K562 (cell line): ENCODE results near the gene RAD52. TPM values are rescaled to one million over a fixed set of nuclear protein-coding genes. Genes with fewer than 3 reads are reported as not detected.

Experiments
- ATAC-seq: fragments of 200-7000 bp; cut with Tn5 transposase; 3 replicates; pipeline ENCODE4 v1.9.1; 2020; ENCODE audit warnings: moderate library complexity
- BruUV-seq: library from RNA; stranded (reverse); fragments of 400-500 nt; replicated peaks from 2 replicates; lab custom pipeline; 2021; lab: Mats Ljungman, UMichigan
- CTCF ChIA-PET: fragments of 300-600 bp; formaldehyde crosslinking; extraction: SDS; loops from one replicate; lab custom pipeline; 2021; ENCODE audit warnings: low intra/inter-chr PET ratio; lab: Yijun Ruan, JAX
- POLR2A ChIA-PET: fragments of 300-600, 350-650 bp; sonication (Branson Sonifier 250); formaldehyde crosslinking; extraction: SDS; loops from one replicate; lab custom pipeline; 2021; ENCODE audit warnings: antibody characterized with exemption, inconsistent platforms; lab: Yijun Ruan, JAX
- DNase-seq, 4 experiments: peaks; one replicate each; pipeline versions ENCODE4 v3.0.0 to v3.0.0-alpha.2; 2011 to 2018; ENCODE audit warnings: low spot score in 3 of 4, mixed read lengths in 3 of 4; ENCODE audit errors: extremely low read depth in 1 of 4
- FAIRE-seq: peaks from 2 replicates; lab custom pipeline; 2011; peaks lifted over from hg19 to GRCh38; lab: Jason Lieb, UNC
- H2AFZ ChIP-seq: 2 replicates; pipeline ENCODE4 v1.6.0; 2011; ENCODE audit warnings: low read depth, low read length, control low read depth, inconsistent platforms
- H3K27ac ChIP-seq: fragments of 200-600 bp; 3 replicates; pipeline ENCODE4 v1.8.0; 2011; ENCODE audit warnings: low read depth, mild to moderate bottlenecking, control low read depth, inconsistent platforms, low read length, moderate library complexity, mixed read lengths; ENCODE audit errors: extremely low read depth
- H3K27me3 ChIP-seq, 2 experiments: fragments of 300-600 bp in 1 of 2; 2 replicates in 1 of 2; 3 replicates in 1 of 2; pipeline versions ENCODE4 v1.6.0 to v1.8.0; 2011; ENCODE audit warnings: inconsistent platforms in 2 of 2, low read length in 2 of 2, mild to moderate bottlenecking in 1 of 2, mixed read lengths in 1 of 2, moderate library complexity in 1 of 2; ENCODE audit not compliant: control insufficient read depth in 2 of 2, insufficient read depth in 2 of 2
- H3K36me3 ChIP-seq: fragments of 300-600 bp; 3 replicates; pipeline ENCODE4 v1.8.0; 2011; ENCODE audit warnings: mild to moderate bottlenecking, low read length, inconsistent platforms; ENCODE audit not compliant: control insufficient read depth, insufficient read depth
- H3K4me1 ChIP-seq, 2 experiments: fragments of 200-600 bp in 1 of 2; replicated peaks in 1 of 2; 2 replicates in 1 of 2; 3 replicates in 1 of 2; pipeline versions ENCODE4 v1.5.1 to v1.8.0; 2011; ENCODE audit warnings: inconsistent platforms in 2 of 2, low read length in 2 of 2, mild to moderate bottlenecking in 1 of 2, mixed read lengths in 1 of 2, moderate library complexity in 1 of 2; ENCODE audit not compliant: control insufficient read depth in 2 of 2, insufficient read depth in 2 of 2
- H3K4me2 ChIP-seq: 2 replicates; pipeline ENCODE4 v1.6.1; 2011; ENCODE audit warnings: low read length, control low read depth, inconsistent platforms, mixed read lengths; ENCODE audit not compliant: insufficient read depth
- H3K4me3 ChIP-seq: fragments of 200-600 bp; sonication (generic), shearing (Covaris generic); 2 replicates; pipeline ENCODE4 v1.5.1; 2016; ENCODE audit warnings: control low read depth, inconsistent platforms
- H3K79me2 ChIP-seq: fragments of 200-600 bp; 3 replicates; pipeline ENCODE4 v1.8.0; 2011; ENCODE audit warnings: low read length, inconsistent platforms; ENCODE audit not compliant: control insufficient read depth, insufficient read depth
- H3K9ac ChIP-seq, 2 experiments: 2 replicates each; pipeline versions ENCODE4 v1.6.0 to v1.6.1; 2011; ENCODE audit warnings: low read depth in 2 of 2, low read length in 2 of 2, control low read depth in 1 of 2, inconsistent platforms in 1 of 2, mild to moderate bottlenecking in 1 of 2, mixed read lengths in 1 of 2; ENCODE audit not compliant: insufficient read depth in 1 of 2
- H3K9me1 ChIP-seq: one replicate; pipeline ENCODE4 v1.6.0; 2011; ENCODE audit warnings: inconsistent platforms, mild to moderate bottlenecking, low read length, moderate library complexity; ENCODE audit not compliant: control insufficient read depth, insufficient read depth
- H3K9me3 ChIP-seq: replicated peaks from 2 replicates; pipeline ENCODE4 v1.5.1; 2011; ENCODE audit warnings: low read depth, low read length, inconsistent platforms; ENCODE audit not compliant: control insufficient read depth, insufficient read depth
- H4K20me1 ChIP-seq: replicated peaks from 2 replicates; pipeline ENCODE4 v1.6.1; 2011; ENCODE audit warnings: low read length, inconsistent platforms, mixed read lengths; ENCODE audit not compliant: control insufficient read depth, insufficient read depth
- CBX2 ChIP-seq: fragments of 200-600 bp; sonication (generic); IDR thresholded peaks from one replicate; pipeline ENCODE4 v1.6.1; 2012; ENCODE audit warnings: mild to moderate bottlenecking, low read length, inconsistent platforms; ENCODE audit not compliant: insufficient read depth, poor library complexity, severe bottlenecking
- COPS2 ChIP-seq: fragments of 450-650 bp; conservative IDR thresholded peaks from 2 replicates; pipeline ENCODE4 v1.6.1; 2016; ENCODE audit warnings: mild to moderate bottlenecking, moderate library complexity
- PCBP2 ChIP-seq: fragments of 200-400 bp; formaldehyde crosslinking; IDR thresholded peaks from 2 replicates; pipeline ENCODE4 v1.6.1; 2018; ENCODE audit warnings: low read length, low read depth, mild to moderate bottlenecking, moderate library complexity; ENCODE audit not compliant: poor library complexity, severe bottlenecking
- WGBS: fragments of 100-300 bp; shearing (Covaris generic); methylation state at CpG from one replicate; pipeline ENCODE4 v1.1.6; 2016; ENCODE audit warnings: low coverage, mixed read lengths; ENCODE audit not compliant: insufficient coverage; ENCODE audit errors: missing lambda C conversion rate; 5-methylcytosine and 5-hydroxymethylcytosine counted together
- in situ Hi-C: fragments of 300-500 bp; cut with MboI; formaldehyde crosslinking; loops from 4 replicates; pipeline ENCODE4 v1.15.0; 2018; ENCODE audit warnings: inconsistent platforms, mixed read lengths
- intact Hi-C: fragments of 100-400 bp; cut with micrococcal nuclease; formaldehyde crosslinking; loops from 2 replicates; pipeline ENCODE4 v1.14.2; 2022
- polyA plus RNA-seq, 8 experiments: library from polyadenylated mRNA; depleted of rRNA in 4 of 8; stranded (reverse) in 5 of 8; unstranded in 3 of 8; fragments of >200 nt; fragmentation: Nextera tagmentation in 2 of 8; fragmentation: Illumina TruSeq in 1 of 8; extraction: Ambion mirVana in 2 of 8; extraction: Trizol in 1 of 8; gene quantifications; 2 replicates each; pipeline versions ENCODE4 v1.2.1 to v1.2.3, GENCODE V29; 2011 to 2014; ENCODE audit warnings: inconsistent platforms in 1 of 8, missing spikeins in 1 of 8
- total RNA-seq, 7 experiments: library from RNA; depleted of rRNA in 6 of 7; stranded (reverse); fragments of >200 nt in 6 of 7; fragmentation: Illumina TruSeq in 2 of 7; extraction: Trizol in 2 of 7; gene quantifications; 2 replicates each; pipeline versions ENCODE4 v1.2.1 to v1.2.3, GENCODE V29; 2011 to 2021; ENCODE audit warnings: low replicate concordance in 1 of 7
- TF ChIP-seq, protein P1 (sequence below): fragments of 450-650 bp; IDR thresholded peaks from 2 replicates; pipeline ENCODE4 v1.6.1; 2018; ENCODE audit not compliant: partially characterized antibody

RAD52 gene
- total and polyA plus RNA-seq, 9 of the 15 experiments (the other 6 are each of a cell fraction or from before 2014, with no cell fraction given), result 1.3 to 15.9 (median 9.3) TPM

- no peak overlapping the region for H3K4me2 ChIP-seq
- ChIA-PET POLR2A (interaction anchor here (0.6 to 1.5 kb wide), 4 partner anchors 9 to 388 kb away, joined by 3 to 5 read pairs (median 4); partner anchors contain the start of gene RAD52), CTCF (no interaction called here)
- H3K36me3 ChIP-seq, result no peaks in the 10 kb centered on the region
- TF ChIP-seq PCBP2 (no peak), COPS2 (no peak), CBX2 (no peak)
- TF ChIP-seq, protein P1, sequence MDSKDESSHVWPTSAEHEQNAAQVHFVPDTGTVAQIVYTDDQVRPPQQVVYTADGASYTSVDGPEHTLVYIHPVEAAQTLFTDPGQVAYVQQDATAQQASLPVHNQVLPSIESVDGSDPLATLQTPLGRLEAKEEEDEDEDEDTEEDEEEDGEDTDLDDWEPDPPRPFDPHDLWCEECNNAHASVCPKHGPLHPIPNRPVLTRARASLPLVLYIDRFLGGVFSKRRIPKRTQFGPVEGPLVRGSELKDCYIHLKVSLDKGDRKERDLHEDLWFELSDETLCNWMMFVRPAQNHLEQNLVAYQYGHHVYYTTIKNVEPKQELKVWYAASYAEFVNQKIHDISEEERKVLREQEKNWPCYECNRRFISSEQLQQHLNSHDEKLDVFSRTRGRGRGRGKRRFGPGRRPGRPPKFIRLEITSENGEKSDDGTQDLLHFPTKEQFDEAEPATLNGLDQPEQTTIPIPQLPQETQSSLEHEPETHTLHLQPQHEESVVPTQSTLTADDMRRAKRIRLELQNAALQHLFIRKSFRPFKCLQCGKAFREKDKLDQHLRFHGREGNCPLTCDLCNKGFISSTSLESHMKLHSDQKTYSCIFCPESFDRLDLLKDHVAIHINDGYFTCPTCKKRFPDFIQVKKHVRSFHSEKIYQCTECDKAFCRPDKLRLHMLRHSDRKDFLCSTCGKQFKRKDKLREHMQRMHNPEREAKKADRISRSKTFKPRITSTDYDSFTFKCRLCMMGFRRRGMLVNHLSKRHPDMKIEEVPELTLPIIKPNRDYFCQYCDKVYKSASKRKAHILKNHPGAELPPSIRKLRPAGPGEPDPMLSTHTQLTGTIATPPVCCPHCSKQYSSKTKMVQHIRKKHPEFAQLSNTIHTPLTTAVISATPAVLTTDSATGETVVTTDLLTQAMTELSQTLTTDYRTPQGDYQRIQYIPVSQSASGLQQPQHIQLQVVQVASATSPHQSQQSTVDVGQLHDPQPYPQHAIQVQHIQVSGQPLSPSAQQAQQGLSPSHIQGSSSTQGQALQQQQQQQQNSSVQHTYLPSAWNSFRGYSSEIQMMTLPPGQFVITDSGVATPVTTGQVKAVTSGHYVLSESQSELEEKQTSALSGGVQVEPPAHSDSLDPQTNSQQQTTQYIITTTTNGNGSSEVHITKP, result peak; percentile 48
- FAIRE-seq (no peak), ATAC-seq (no peak), DNase-seq (no peak)
- H3K27ac ChIP-seq, result no peak overlapping the region
- 46% methylated on average over 4 of the region's 4 CpGs for WGBS
- H2AFZ ChIP-seq, result no peak overlapping the region
- H3K9ac ChIP-seq, result no peak overlapping the region
- intact Hi-C loops (no loop called here), in situ Hi-C loops (no loop called here)
- no TSS peak for BruUV-seq
- H3K9me3 ChIP-seq, result no peaks in the 10 kb centered on the region
- H3K4me1 ChIP-seq, result no peaks in the 10 kb centered on the region; a peak in 1 of 5 replicates
- H4K20me1 ChIP-seq, result no peaks in the 10 kb centered on the region
- no peaks in the 10 kb centered on the region for H3K79me2 ChIP-seq
- H3K9me1 ChIP-seq, result no peaks in the 10 kb centered on the region
- no peak overlapping the region for H3K4me3 ChIP-seq
- H3K27me3 ChIP-seq, result no peaks in the 10 kb centered on the region
Observed at GRCh38 chr12:968545-968944, 19.1 kb upstream of the RAD52 start.
